H9 (cell line): ENCODE results near the gene AFAP1. TPM values are rescaled to one million over a fixed set of nuclear protein-coding genes. Genes with fewer than 3 reads are reported as not detected.

Source experiments
- DNase-seq: peaks from one replicate; pipeline ENCODE4 v3.0.0-alpha.2; 2017
- H2AFZ ChIP-seq: one replicate; pipeline ENCODE4 v1.6.1; 2013; ENCODE audit warnings: mild to moderate bottlenecking, low read length, control low read depth, moderate library complexity
- H2AK5ac ChIP-seq: 2 replicates; pipeline ENCODE4 v1.6.1; 2013; ENCODE audit warnings: low read length, control low read depth, mixed read lengths; ENCODE audit not compliant: insufficient read length
- H2BK120ac ChIP-seq: one replicate; pipeline ENCODE4 v1.6.1; 2013; ENCODE audit warnings: low read depth, mild to moderate bottlenecking, low read length, control low read depth, inconsistent platforms; ENCODE audit not compliant: poor library complexity, severe bottlenecking
- H2BK12ac ChIP-seq: 2 replicates; pipeline ENCODE4 v1.6.1; 2013; ENCODE audit warnings: low read length, control low read depth, mixed read lengths, low read depth; ENCODE audit not compliant: insufficient read length
- H2BK15ac ChIP-seq: 2 replicates; pipeline ENCODE4 v1.6.1; 2013; ENCODE audit warnings: low read depth, low read length, control low read depth
- H2BK20ac ChIP-seq: one replicate; pipeline ENCODE4 v1.6.1; 2013; ENCODE audit warnings: low read depth, mild to moderate bottlenecking, low read length, control low read depth, inconsistent platforms; ENCODE audit not compliant: poor library complexity, severe bottlenecking
- H2BK5ac ChIP-seq: 2 replicates; pipeline ENCODE4 v1.6.1; 2013; ENCODE audit warnings: low read length, control low read depth, mixed read lengths; ENCODE audit not compliant: insufficient read length
- H3K14ac ChIP-seq: 2 replicates; pipeline ENCODE4 v1.6.1; 2013; ENCODE audit warnings: low read length, control low read depth; ENCODE audit not compliant: insufficient read depth
- H3K18ac ChIP-seq: 2 replicates; pipeline ENCODE4 v1.6.1; 2013; ENCODE audit warnings: low read depth, mild to moderate bottlenecking, mixed read lengths, low read length, control low read depth; ENCODE audit not compliant: insufficient read length
- H3K23ac ChIP-seq: 2 replicates; pipeline ENCODE4 v1.6.1; 2013; ENCODE audit warnings: low read length, control low read depth, mixed read lengths, low read depth; ENCODE audit not compliant: insufficient read length
- H3K23me2 ChIP-seq: 2 replicates; pipeline ENCODE4 v1.6.1; 2013; ENCODE audit warnings: low read depth, mild to moderate bottlenecking, mixed read lengths, low read length, control low read depth; ENCODE audit not compliant: insufficient read length, poor library complexity, severe bottlenecking
- H3K27ac ChIP-seq: 2 replicates; pipeline ENCODE4 v1.5.1; 2013; ENCODE audit warnings: low read length, control low read depth, mixed read lengths, low read depth; ENCODE audit not compliant: insufficient read length
- H3K27me3 ChIP-seq: 2 replicates; pipeline ENCODE4 v1.6.1; 2013; ENCODE audit warnings: low read length, control low read depth, inconsistent platforms; ENCODE audit not compliant: insufficient read depth
- H3K4ac ChIP-seq: 2 replicates; pipeline ENCODE4 v1.6.1; 2013; ENCODE audit warnings: low read depth, mild to moderate bottlenecking, control low read depth, inconsistent platforms, low read length, moderate library complexity
- H3K4me1 ChIP-seq: 2 replicates; pipeline ENCODE4 v1.6.1; 2013; ENCODE audit warnings: low read length, control low read depth, inconsistent platforms; ENCODE audit not compliant: insufficient read depth
- H3K4me2 ChIP-seq: 2 replicates; pipeline ENCODE4 v1.6.1; 2013; ENCODE audit warnings: low read length, control low read depth, mixed read lengths; ENCODE audit not compliant: insufficient read length, insufficient read depth
- H3K56ac ChIP-seq: 2 replicates; pipeline ENCODE4 v1.6.1; 2013; ENCODE audit warnings: low read depth, mild to moderate bottlenecking, mixed read lengths, low read length, control low read depth; ENCODE audit not compliant: insufficient read length
- H3K79me1 ChIP-seq: 2 replicates; pipeline ENCODE4 v1.6.1; 2013; ENCODE audit warnings: low read depth, mild to moderate bottlenecking, moderate library complexity, low read length, control low read depth, inconsistent platforms; ENCODE audit not compliant: insufficient read depth, poor library complexity, severe bottlenecking
- H3K79me2 ChIP-seq: 2 replicates; pipeline ENCODE4 v1.6.1; 2013; ENCODE audit warnings: low read length, control low read depth, inconsistent platforms; ENCODE audit not compliant: insufficient read depth
- H3K9ac ChIP-seq: 2 replicates; pipeline ENCODE4 v1.6.1; 2013; ENCODE audit warnings: low read length, control low read depth, mixed read lengths; ENCODE audit not compliant: insufficient read length; ENCODE audit errors: extremely low read depth
- H3K9me3 ChIP-seq: one replicate; pipeline ENCODE4 v1.6.1; 2013; ENCODE audit warnings: low read depth, low read length, inconsistent platforms; ENCODE audit not compliant: control insufficient read depth
- H3T11ph ChIP-seq: one replicate; pipeline ENCODE4 v1.6.1; 2013; ENCODE audit warnings: mild to moderate bottlenecking, low read length, control low read depth, inconsistent platforms
- H4K20me1 ChIP-seq: one replicate; pipeline ENCODE4 v1.6.1; 2013; ENCODE audit not compliant: control insufficient read depth, insufficient read length, insufficient read depth
- H4K5ac ChIP-seq: 2 replicates; pipeline ENCODE4 v1.6.1; 2013; ENCODE audit warnings: low read depth, mild to moderate bottlenecking, mixed read lengths, low read length, control low read depth; ENCODE audit not compliant: insufficient read length
- H4K8ac ChIP-seq: replicated peaks from 2 replicates; pipeline ENCODE4 v1.6.1; 2013; ENCODE audit warnings: low read length, control low read depth, mixed read lengths, low read depth; ENCODE audit not compliant: insufficient read length
- H4K91ac ChIP-seq: 2 replicates; pipeline ENCODE4 v1.6.1; 2013; ENCODE audit warnings: low read depth, mild to moderate bottlenecking, moderate library complexity, mixed read lengths, low read length, control low read depth; ENCODE audit not compliant: insufficient read length
- H3K27ac Mint-ChIP-seq, 3 experiments: 2 replicates in 2 of 3; 3 replicates in 1 of 3; pipeline ENCODE4 v1.8.0; 2020 to 2021; ENCODE audit warnings: mixed read lengths in 3 of 3, mild to moderate bottlenecking in 1 of 3, moderate library complexity in 1 of 3
- H3K27me3 Mint-ChIP-seq: 2 replicates; pipeline ENCODE4 v1.8.0; 2021; ENCODE audit warnings: low read depth, mild to moderate bottlenecking, moderate library complexity, mixed read lengths
- H3K36me3 Mint-ChIP-seq, 3 experiments: 2 replicates in 2 of 3; 3 replicates in 1 of 3; pipeline ENCODE4 v1.8.0; 2020 to 2021; ENCODE audit warnings: low read depth in 3 of 3, mixed read lengths in 3 of 3; ENCODE audit not compliant: insufficient read depth in 1 of 3
- H3K4me1 Mint-ChIP-seq, 2 experiments: 2 replicates each; pipeline ENCODE4 v1.8.0; 2020; ENCODE audit warnings: mixed read lengths in 2 of 2
- H3K4me3 Mint-ChIP-seq, 2 experiments: 2 replicates in 1 of 2; 3 replicates in 1 of 2; pipeline ENCODE4 v1.8.0; 2020 to 2021; ENCODE audit warnings: mild to moderate bottlenecking in 2 of 2, mixed read lengths in 2 of 2, moderate library complexity in 1 of 2
- H3K9me3 Mint-ChIP-seq, 2 experiments: 2 replicates in 1 of 2; 3 replicates in 1 of 2; pipeline ENCODE4 v1.8.0; 2020; ENCODE audit warnings: mild to moderate bottlenecking in 2 of 2, mixed read lengths in 2 of 2, moderate library complexity in 1 of 2
- CTCF ChIP-seq: fragments of 200-600 bp; sonication (generic); conservative IDR thresholded peaks from 3 replicates; pipeline ENCODE4 v1.8.0; 2021; ENCODE audit warnings: antibody characterized with exemption, mild to moderate bottlenecking
- WGBS: extraction: QIAGEN DNeasy Blood & Tissue Kit; methylation state at CpG from one replicate; pipeline ENCODE4 v1.1.7; 2013; ENCODE audit warnings: missing lambda C conversion rate, low lambda C conversion rate, mixed read lengths; ENCODE audit not compliant: insufficient read length; ENCODE audit errors: extremely low coverage; 5-methylcytosine and 5-hydroxymethylcytosine counted together
- total RNA-seq: library from RNA; stranded (reverse); gene quantifications from 2 replicates; pipeline ENCODE4 v1.2.1, GENCODE V29; 2021

AFAP1 gene
- total RNA-seq, 1 experiment from 2014 or later: 6.5 TPM

GRCh38 chr4:7756561-7757355 lies 182.9 kb downstream of the AFAP1 start:
- no peak for DNase-seq
- Histone ChIP-seq H2BK15ac (no peak overlapping the region), H3K4me1 (no peaks in the 10 kb centered on the region), H4K20me1 (no peaks in the 10 kb centered on the region), H4K91ac (no peak overlapping the region), H3K27me3 (no peaks in the 10 kb centered on the region), H3K79me2 (no peaks in the 10 kb centered on the region), H2AFZ (no peak overlapping the region), H2BK5ac (no peak overlapping the region), H3K56ac (no peak overlapping the region), H2BK120ac (no peak overlapping the region), H3K9ac (no peak overlapping the region), H2BK20ac (no peak overlapping the region), H3K4me2 (no peak overlapping the region), H4K8ac (no peak overlapping the region), H3K14ac (no peak overlapping the region; the same call in 1 of the 2 replicates), H3K9me3 (no peaks in the 10 kb centered on the region), H2BK12ac (no peak overlapping the region), H3K4ac (no peak overlapping the region), H2AK5ac (no peak overlapping the region), H3K23ac (no peak overlapping the region), H3K23me2 (no peaks in the 10 kb centered on the region), H4K5ac (no peak overlapping the region), H3K79me1 (no peaks in the 10 kb centered on the region), H3K27ac (no peak overlapping the region), H3T11ph (no peak overlapping the region), H3K18ac (no peak overlapping the region)
- TF ChIP-seq CTCF: no peak
- no CpG with 5 or more reads among the region's 32 CpGs for WGBS
- no peaks in the 10 kb centered on the region for H3K36me3 Mint-ChIP-seq
- peaks cover 8 to 15% of the 10 kb centered on the region in 2 experiments; a peak in 2 of 4 replicates for H3K4me1 Mint-ChIP-seq
- H3K4me3 Mint-ChIP-seq: no peak overlapping the region
- peaks cover 17% of the 10 kb centered on the region for H3K27me3 Mint-ChIP-seq
- peak overlapping the region in 1 of 3 experiments; percentile 39; a peak in 1 of 7 replicates for H3K27ac Mint-ChIP-seq
- no peaks in the 10 kb centered on the region for H3K9me3 Mint-ChIP-seq
